ENCODE measurements around the gene FHAD1. TPM values are rescaled to one million over a fixed set of nuclear protein-coding genes. Genes with fewer than 3 reads are reported as not detected.

The FHAD1 gene
- total RNA-seq, 6 donors from 2014 or later = 2.0 to 45.8 (median 12.5) TPM

DNA sequence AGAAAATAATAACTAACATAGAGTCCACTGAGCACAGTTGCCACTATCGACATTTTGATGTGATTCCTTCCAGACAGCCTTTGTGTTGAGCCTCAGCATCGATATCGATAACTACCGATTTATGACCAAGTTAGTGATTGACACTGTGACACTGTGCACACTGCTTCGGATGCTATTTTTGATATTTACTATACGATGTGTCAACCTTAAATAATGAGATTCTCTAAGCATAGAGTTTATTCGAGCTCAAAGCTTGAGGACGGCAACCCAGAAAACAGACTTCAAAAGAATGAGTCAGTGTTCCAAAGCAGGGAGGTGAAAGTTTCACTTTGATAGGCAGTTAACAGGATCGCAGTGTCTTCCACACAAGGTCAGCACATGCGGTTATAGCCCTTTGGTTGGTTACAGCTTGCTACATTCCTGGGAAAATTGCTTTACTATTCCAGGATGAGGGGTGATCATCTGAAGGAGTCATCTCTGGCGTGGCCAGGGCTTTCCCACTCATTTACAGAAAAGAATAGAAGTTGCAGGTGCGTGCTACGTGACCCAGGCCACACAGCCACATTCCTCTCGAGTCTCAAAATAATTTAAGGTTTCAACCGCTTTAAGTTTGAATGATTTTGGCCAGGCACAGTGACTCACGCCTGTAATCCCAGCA lies 109.1 kb downstream of the FHAD1 start:
- TF ChIP-seq, protein P1, sequence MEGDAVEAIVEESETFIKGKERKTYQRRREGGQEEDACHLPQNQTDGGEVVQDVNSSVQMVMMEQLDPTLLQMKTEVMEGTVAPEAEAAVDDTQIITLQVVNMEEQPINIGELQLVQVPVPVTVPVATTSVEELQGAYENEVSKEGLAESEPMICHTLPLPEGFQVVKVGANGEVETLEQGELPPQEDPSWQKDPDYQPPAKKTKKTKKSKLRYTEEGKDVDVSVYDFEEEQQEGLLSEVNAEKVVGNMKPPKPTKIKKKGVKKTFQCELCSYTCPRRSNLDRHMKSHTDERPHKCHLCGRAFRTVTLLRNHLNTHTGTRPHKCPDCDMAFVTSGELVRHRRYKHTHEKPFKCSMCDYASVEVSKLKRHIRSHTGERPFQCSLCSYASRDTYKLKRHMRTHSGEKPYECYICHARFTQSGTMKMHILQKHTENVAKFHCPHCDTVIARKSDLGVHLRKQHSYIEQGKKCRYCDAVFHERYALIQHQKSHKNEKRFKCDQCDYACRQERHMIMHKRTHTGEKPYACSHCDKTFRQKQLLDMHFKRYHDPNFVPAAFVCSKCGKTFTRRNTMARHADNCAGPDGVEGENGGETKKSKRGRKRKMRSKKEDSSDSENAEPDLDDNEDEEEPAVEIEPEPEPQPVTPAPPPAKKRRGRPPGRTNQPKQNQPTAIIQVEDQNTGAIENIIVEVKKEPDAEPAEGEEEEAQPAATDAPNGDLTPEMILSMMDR (IDR thresholded peaks at IDR 0.05) = no peak
- ATAC-seq (ENCODE audit: low FRiP score in 2 of 2) = no peak
- Histone ChIP-seq H3K4me1 (peaks cover 0 to 5% (median 2%) of the 10 kb centered on the region in 4 donors), H3K27ac (no peak overlapping the region), H3K27me3 (no peaks in the 10 kb centered on the region), H3K9me3 (no peaks in the 10 kb centered on the region), H3K4me3 (no peak overlapping the region), H3K36me3 (no peaks in the 10 kb centered on the region)
- DNase-seq = no peak
- 84 to 89% methylated on average over 16 of the region's 16 CpGs for WGBS, 2 donors

DNA sequence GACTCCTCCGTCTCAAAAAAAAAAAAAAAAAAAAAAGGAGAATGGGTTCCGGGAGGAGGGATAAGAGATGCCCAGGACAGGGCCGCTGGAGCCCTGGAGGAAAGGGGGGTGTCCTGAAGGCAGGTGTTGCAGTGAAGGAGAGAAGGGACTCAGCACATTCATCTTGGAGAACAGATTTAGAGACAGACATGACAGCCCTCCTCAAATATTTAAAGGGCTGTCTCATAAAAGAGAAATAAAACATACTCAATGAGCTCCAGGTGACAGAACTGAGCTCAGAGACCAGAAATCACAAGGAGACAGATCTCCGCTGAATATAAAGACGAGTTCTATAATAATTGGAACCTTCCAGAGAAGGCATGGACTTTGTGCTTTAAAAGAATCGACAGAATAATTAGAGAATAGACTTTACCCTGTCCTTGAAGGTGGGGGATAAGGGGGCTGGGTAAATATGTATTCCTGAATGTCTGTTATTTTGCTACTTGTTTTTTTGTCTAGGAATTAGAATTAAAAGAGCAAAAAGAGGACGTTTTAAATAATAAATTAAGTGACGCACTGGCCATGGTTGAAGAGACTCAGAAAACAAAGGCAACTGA lies 110.7 kb downstream of the FHAD1 start:
- Histone ChIP-seq H3K9me3 (no peaks in the 10 kb centered on the region), H3K27ac (no peak overlapping the region), H3K4me3 (no peak overlapping the region), H3K4me1 (no peaks in the 10 kb centered on the region), H3K36me3 (no peaks in the 10 kb centered on the region), H3K27me3 (no peaks in the 10 kb centered on the region)
- ATAC-seq (ENCODE audit: low FRiP score in 2 of 2) (no peak), DNase-seq (no peak)
- WGBS, 2 donors = 86 to 88% methylated on average over 8 of the region's 8 CpGs
- TF ChIP-seq, protein P1 (IDR thresholded peaks at IDR 0.05) = no peak
- no peak for TF ChIP-seq POLR2AphosphoS5 (IDR thresholded peaks at IDR 0.05)
- no peak for TF ChIP-seq EP300 (IDR thresholded peaks at IDR 0.05)
- no peak for TF ChIP-seq POLR2A (IDR thresholded peaks at IDR 0.05)

DNA sequence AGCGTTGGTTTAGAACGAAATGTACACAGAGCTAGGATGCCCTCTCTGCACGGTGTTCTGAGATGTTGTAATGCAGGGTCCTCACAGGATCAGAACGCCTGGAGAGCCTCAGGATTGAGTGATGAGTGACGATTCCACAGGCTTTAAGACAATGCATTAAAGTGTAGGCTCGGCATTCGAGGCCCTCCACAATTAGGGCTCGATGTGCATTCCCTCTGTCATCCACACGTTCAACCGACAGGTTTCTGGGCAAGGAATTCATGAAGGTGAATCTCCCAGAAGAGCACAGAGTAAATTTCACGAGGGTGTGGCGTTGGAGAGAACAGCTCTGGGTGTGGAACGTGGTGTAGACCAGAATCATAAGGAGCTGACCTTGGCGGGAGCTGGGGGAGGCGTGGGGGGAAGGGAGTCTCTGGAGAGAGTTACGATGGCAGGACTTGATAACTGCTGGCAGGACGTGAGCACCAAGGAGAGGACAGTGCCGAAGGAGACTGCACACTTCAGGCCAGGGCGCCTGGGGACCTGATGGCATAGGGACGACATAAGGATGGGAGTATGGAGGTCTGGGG lies 111.6 kb downstream of the FHAD1 start:
- TF ChIP-seq, protein P1 (IDR thresholded peaks at IDR 0.05) = no peak
- TF ChIP-seq POLR2AphosphoS5 (IDR thresholded peaks at IDR 0.05) (no peak), EP300 (IDR thresholded peaks at IDR 0.05) (no peak), POLR2A (IDR thresholded peaks at IDR 0.05) (no peak)
- ATAC-seq (ENCODE audit: low FRiP score in 2 of 2) (no peak), DNase-seq (no peak)
- no peaks in the 10 kb centered on the region for H3K9me3 ChIP-seq
- H3K27me3 ChIP-seq = no peaks in the 10 kb centered on the region
- 86 to 88% methylated on average over 20 of the region's 20 CpGs for WGBS, 2 donors
- no peaks in the 10 kb centered on the region for H3K4me1 ChIP-seq
- no peak overlapping the region for H3K27ac ChIP-seq
- no peaks in the 10 kb centered on the region for H3K36me3 ChIP-seq
- no peak overlapping the region for H3K4me3 ChIP-seq

DNA sequence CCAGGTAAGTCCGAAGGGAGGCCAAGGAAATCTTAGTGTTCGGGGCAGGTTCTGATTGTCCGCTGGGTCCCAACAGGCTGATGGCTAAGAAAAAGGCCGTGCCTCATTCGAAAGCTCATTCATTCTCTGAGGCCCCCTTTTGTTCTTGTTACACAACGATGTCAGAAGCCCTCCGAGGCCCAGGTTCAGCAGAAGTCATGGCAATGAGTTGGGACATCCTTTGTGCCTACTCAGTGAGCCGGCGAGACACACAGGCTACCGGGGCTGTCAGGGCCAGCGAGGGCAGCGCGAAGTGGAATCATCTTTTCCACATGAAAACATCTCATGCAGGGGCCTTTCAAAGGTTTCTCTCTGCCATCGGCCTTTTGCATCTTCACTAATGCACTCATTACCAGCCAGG lies 113.7 kb downstream of the FHAD1 start:
- no peak for ATAC-seq (ENCODE audit: low FRiP score in 2 of 2)
- no peak for DNase-seq

More for the DNA sequence above, 113.7 kb downstream of the FHAD1 start:
- Histone ChIP-seq H3K27ac (no peak overlapping the region), H3K4me1 (no peaks in the 10 kb centered on the region), H3K36me3 (no peaks in the 10 kb centered on the region), H3K4me3 (no peak overlapping the region), H3K9me3 (no peaks in the 10 kb centered on the region), H3K27me3 (no peaks in the 10 kb centered on the region)
- TF ChIP-seq, protein P1 (IDR thresholded peaks at IDR 0.05) = no peak
- TF ChIP-seq EP300 (IDR thresholded peaks at IDR 0.05) (no peak), POLR2A (IDR thresholded peaks at IDR 0.05) (no peak), POLR2AphosphoS5 (IDR thresholded peaks at IDR 0.05) (no peak)
- 87 to 90% methylated on average over 14 of the region's 14 CpGs for WGBS, 2 donors

Measured in upper lobe of left lung (tissue), 6 donors.